Neutrophil (primary cell): ENCODE results near the gene NBEA.

Experiments used
- H3K27ac ChIP-seq: fragments of 200-600 bp; sonication (generic); 2 replicates; pipeline ENCODE4 v1.5.1; 2016; ENCODE audit warnings: mild to moderate bottlenecking, moderate library complexity
- H3K27me3 ChIP-seq: fragments of 200-600 bp; sonication (generic); 2 replicates; pipeline ENCODE4 v1.6.0; 2016; ENCODE audit warnings: mild to moderate bottlenecking
- H3K36me3 ChIP-seq: fragments of 200-600 bp; sonication (generic); 2 replicates; pipeline ENCODE4 v1.5.1; 2017
- H3K4me1 ChIP-seq, 2 experiments: fragments of 200-600 bp in 1 of 2; sonication (generic) in 1 of 2; 1 replicate in 1 of 2; 2 replicates in 1 of 2; pipeline versions ENCODE4 v1.5.1 to v1.6.1; 2013 to 2016; ENCODE audit warnings: low read depth in 1 of 2, low read length in 1 of 2, mild to moderate bottlenecking in 1 of 2, moderate library complexity in 1 of 2; ENCODE audit not compliant: control insufficient read depth in 1 of 2, insufficient read depth in 1 of 2
- H3K4me3 ChIP-seq, 2 experiments: fragments of 200-600 bp in 1 of 2; sonication (generic) in 1 of 2; 1 replicate in 1 of 2; 2 replicates in 1 of 2; pipeline ENCODE4 v1.5.1; 2013 to 2016; ENCODE audit warnings: low read depth in 1 of 2, low read length in 1 of 2, mild to moderate bottlenecking in 1 of 2, moderate library complexity in 1 of 2
- H3K9me3 ChIP-seq: fragments of 200-600 bp; sonication (generic); 2 replicates; pipeline ENCODE4 v1.5.1; 2016
- CTCF ChIP-seq: fragments of 200-600 bp; sonication (generic); IDR thresholded peaks from 2 replicates; pipeline ENCODE4 v1.5.1; 2016; ENCODE audit warnings: antibody characterized with exemption

NBEA gene

GRCh38 chr13:35210261-35210660 is 268.2 kb downstream of the NBEA start:
- no peaks in the 10 kb centered on the region for H3K9me3 ChIP-seq
- H3K4me3 ChIP-seq = no peak overlapping the region
- no peaks in the 10 kb centered on the region for H3K4me1 ChIP-seq
- H3K27me3 ChIP-seq = no peaks in the 10 kb centered on the region
- TF ChIP-seq CTCF = no peak
- no peak overlapping the region for H3K27ac ChIP-seq
- no peaks in the 10 kb centered on the region for H3K36me3 ChIP-seq

- no peak for TF ChIP-seq CTCF
- Histone ChIP-seq H3K36me3 (no peaks in the 10 kb centered on the region), H3K27me3 (no peaks in the 10 kb centered on the region), H3K9me3 (no peaks in the 10 kb centered on the region), H3K4me1 (no peaks in the 10 kb centered on the region), H3K27ac (no peak overlapping the region), H3K4me3 (no peak overlapping the region)
These were observed 269.9 kb downstream of the NBEA start for GRCh38 chr13:35211949-35212348.

GRCh38 chr13:35213911-35214310 is 271.8 kb downstream of the NBEA start:
- no peaks in the 10 kb centered on the region for H3K27me3 ChIP-seq
- no peaks in the 10 kb centered on the region for H3K4me1 ChIP-seq
- no peaks in the 10 kb centered on the region for H3K9me3 ChIP-seq
- no peaks in the 10 kb centered on the region for H3K36me3 ChIP-seq
- TF ChIP-seq CTCF = no peak
- H3K4me3 ChIP-seq = no peak overlapping the region
- no peak overlapping the region for H3K27ac ChIP-seq

- H3K4me3 ChIP-seq = no peak overlapping the region
- no peaks in the 10 kb centered on the region for H3K27me3 ChIP-seq
- H3K36me3 ChIP-seq = no peaks in the 10 kb centered on the region
- no peak for TF ChIP-seq CTCF
- H3K9me3 ChIP-seq = no peaks in the 10 kb centered on the region
- no peak overlapping the region for H3K27ac ChIP-seq
- H3K4me1 ChIP-seq = no peaks in the 10 kb centered on the region
These were observed 274.1 kb downstream of the NBEA start for GRCh38 chr13:35216131-35216530.

GRCh38 chr13:35219021-35219420 is 277.0 kb downstream of the NBEA start:
- Histone ChIP-seq H3K36me3 (no peaks in the 10 kb centered on the region), H3K9me3 (no peaks in the 10 kb centered on the region), H3K4me1 (no peaks in the 10 kb centered on the region), H3K27ac (no peak overlapping the region), H3K27me3 (no peaks in the 10 kb centered on the region), H3K4me3 (no peak overlapping the region)
- TF ChIP-seq CTCF = no peak

GRCh38 chr13:35225159-35225558 is 283.1 kb downstream of the NBEA start:
- no peaks in the 10 kb centered on the region for H3K4me1 ChIP-seq
- H3K36me3 ChIP-seq = no peaks in the 10 kb centered on the region
- H3K27ac ChIP-seq = no peak overlapping the region
- no peaks in the 10 kb centered on the region for H3K9me3 ChIP-seq
- no peaks in the 10 kb centered on the region for H3K27me3 ChIP-seq
- no peak overlapping the region for H3K4me3 ChIP-seq
- no peak for TF ChIP-seq CTCF
